Left lung (tissue), 10 donors: ENCODE data around the gene RAPGEF2. TPM values are rescaled to one million over a fixed set of nuclear protein-coding genes. Genes with fewer than 3 reads are reported as not detected.

Experiments used
- ATAC-seq: fragments of 200-7000 bp; cut with Tn5 transposase; one replicate; pipeline ENCODE4 v1.9.1; 2020; ENCODE audit warnings: moderate library complexity
- DNase-seq, 4 donors: peaks; one replicate each; pipeline ENCODE4 v3.0.0-alpha.2; 2013 to 2020
- H3K27ac ChIP-seq, 2 donors: fragments of 200-600 bp; sonication (generic) in 1 of 2; one replicate each; pipeline versions ENCODE4 v1.5.0 to v1.8.0; 2020 to 2021
- H3K27me3 ChIP-seq, 2 donors: fragments of 200-600 bp; sonication (generic) in 1 of 2; one replicate each; pipeline versions ENCODE4 v1.5.0 to v1.8.0; 2020 to 2021
- H3K36me3 ChIP-seq, 2 donors: fragments of 200-600 bp; sonication (generic) in 1 of 2; one replicate each; pipeline versions ENCODE4 v1.5.0 to v1.8.0; 2020 to 2021
- H3K4me1 ChIP-seq, 2 donors: fragments of 200-600 bp; one replicate each; pipeline ENCODE4 v1.8.0; 2021
- H3K4me3 ChIP-seq, 2 donors: fragments of 200-600 bp; sonication (generic) in 1 of 2; one replicate each; pipeline versions ENCODE4 v1.5.0 to v1.8.0; 2020 to 2021; ENCODE audit warnings: mild to moderate bottlenecking in 1 of 2
- H3K9me3 ChIP-seq, 2 donors: fragments of 200-600 bp; sonication (generic) in 1 of 2; one replicate each; pipeline versions ENCODE4 v1.5.0 to v1.8.0; 2020 to 2021
- CTCF ChIP-seq, 2 donors: fragments of 200-600 bp; sonication (generic) in 1 of 2; IDR thresholded peaks; one replicate each; pipeline versions ENCODE4 v1.5.0 to v1.8.0; 2021; ENCODE audit warnings: antibody characterized with exemption in 2 of 2
- intact Hi-C, 2 donors: fragments of 100-400 bp; cut with DNase I; formaldehyde crosslinking; loops; one replicate each; pipeline versions ENCODE4 v1.11.2 to v1.14.2; 2022
- microRNA-seq, 2 donors: library from miRNA; unstranded; fragments of <30 nt; microRNA quantifications; one replicate each; pipeline ENCODE4, GENCODE V29; 2019
- polyA plus RNA-seq, 6 donors: library from polyadenylated mRNA; unstranded; fragments of 120-200 nt; gene quantifications; one replicate each; pipeline ENCODE4 v1.2.1, GENCODE V29; 2013; ENCODE audit not compliant: insufficient read length in 6 of 6
- total RNA-seq, 2 donors: library from RNA; stranded (reverse); fragmentation: NEBNext Ultra II Directional; extraction: Animal tissue kit (Norgen Biotek cat#: 25700); gene quantifications; one replicate each; pipeline ENCODE4 v1.2.1, GENCODE V29; 2021
- donor health status: DM: no; HTN: yes; CAD: no.
- donor health status: DM: no; HTN: no; CAD: no.

The RAPGEF2 gene
- total and polyA plus RNA-seq, 8 donors = 39.9 to 52.0 (median 45.4) TPM

- Histone ChIP-seq H3K4me1 (peaks cover 0 to 14% of the 10 kb centered on the region in 2 donors), H3K27ac (no peak overlapping the region), H3K9me3 (no peaks in the 10 kb centered on the region), H3K36me3 (no peaks in the 10 kb centered on the region), H3K27me3 (no peaks in the 10 kb centered on the region), H3K4me3 (no peak overlapping the region)
- no peak for DNase-seq
- no peak for ATAC-seq
- TF ChIP-seq CTCF (IDR thresholded peaks at IDR 0.05) = no peak
- intact Hi-C loops = no loop called here
Measured at GRCh38 chr4:159400558-159401225, 297.8 kb downstream of the RAPGEF2 start.

- H3K4me3 ChIP-seq = no peak overlapping the region
- H3K4me1 ChIP-seq = peaks cover 0 to 14% of the 10 kb centered on the region in 2 donors
- no peak for ATAC-seq
- no peak for DNase-seq
- no peak for TF ChIP-seq CTCF (IDR thresholded peaks at IDR 0.05)
- H3K36me3 ChIP-seq = no peaks in the 10 kb centered on the region
- no peaks in the 10 kb centered on the region for H3K9me3 ChIP-seq
- H3K27me3 ChIP-seq = no peaks in the 10 kb centered on the region
- no peak overlapping the region for H3K27ac ChIP-seq
- intact Hi-C loops = no loop called here
Measured at GRCh38 chr4:159401226-159401712, 298.4 kb downstream of the RAPGEF2 start.

GRCh38 chr4:159401791-159402380 lies 299.0 kb downstream of the RAPGEF2 start:
- Histone ChIP-seq H3K4me1 (peaks cover 0 to 14% of the 10 kb centered on the region in 2 donors), H3K27ac (no peak overlapping the region)

More at GRCh38 chr4:159401791-159402380, 299.0 kb downstream of the RAPGEF2 start:
- no peak for DNase-seq
- Histone ChIP-seq H3K4me3 (no peak overlapping the region), H3K9me3 (no peaks in the 10 kb centered on the region), H3K36me3 (no peaks in the 10 kb centered on the region), H3K27me3 (no peaks in the 10 kb centered on the region)
- intact Hi-C loops = no loop called here
- ATAC-seq = no peak
- no peak for TF ChIP-seq CTCF (IDR thresholded peaks at IDR 0.05)

Small RNA genes lying within 50 kb of the gene (microRNA-seq; reads per million reads assigned to microRNA genes)
- gene MIR3688-1 (0 reads per million in 2 donors), gene MIR3688-2 (0 reads per million in 2 donors)
